Glutamatergic neuron (in vitro differentiated cells): ENCODE data around the gene ALG5. TPM values are rescaled to one million over a fixed set of nuclear protein-coding genes. Genes with fewer than 3 reads are reported as not detected.

Experiments used
- DNase-seq: peaks from one replicate; pipeline ENCODE4 v3.0.0; 2022
- H3K27ac Mint-ChIP-seq: one replicate; pipeline ENCODE4 v1.8.0; 2020; ENCODE audit warnings: mild to moderate bottlenecking, mixed read lengths, inconsistent platforms; ENCODE audit not compliant: unreplicated experiment
- H3K27me3 Mint-ChIP-seq: one replicate; pipeline ENCODE4 v1.8.0; 2020; ENCODE audit warnings: mild to moderate bottlenecking, moderate library complexity, mixed read lengths, inconsistent platforms; ENCODE audit not compliant: unreplicated experiment
- H3K36me3 Mint-ChIP-seq: one replicate; pipeline ENCODE4 v1.8.0; 2020; ENCODE audit warnings: mild to moderate bottlenecking, mixed read lengths, inconsistent platforms; ENCODE audit not compliant: unreplicated experiment
- H3K4me1 Mint-ChIP-seq: one replicate; pipeline ENCODE4 v1.8.0; 2020; ENCODE audit warnings: mild to moderate bottlenecking, low read depth, mixed read lengths, inconsistent platforms; ENCODE audit not compliant: unreplicated experiment
- H3K4me3 Mint-ChIP-seq: one replicate; pipeline ENCODE4 v1.8.0; 2020; ENCODE audit warnings: mild to moderate bottlenecking, mixed read lengths, inconsistent platforms; ENCODE audit not compliant: unreplicated experiment
- H3K9me3 Mint-ChIP-seq: one replicate; pipeline ENCODE4 v1.8.0; 2020; ENCODE audit warnings: mild to moderate bottlenecking, moderate library complexity, mixed read lengths, inconsistent platforms; ENCODE audit not compliant: unreplicated experiment
- CTCF ChIP-seq: fragments of 200-600 bp; sonication (generic); IDR thresholded peaks from one replicate; pipeline ENCODE4 v1.5.0; 2021; ENCODE audit not compliant: partially characterized antibody, unreplicated experiment
- total RNA-seq: library from RNA; stranded (reverse); fragmentation: NEBNext Ultra II Directional; extraction: Animal tissue kit (Norgen Biotek cat#: 25700); gene quantifications from one replicate; pipeline ENCODE4 v1.2.1, GENCODE V29; 2021; ENCODE audit not compliant: unreplicated experiment

The ALG5 gene
- total RNA-seq, 1 donor from 2014 or later = 25.5 TPM

GRCh38 chr13:37023871-37024270, 24.7 kb upstream of the ALG5 start:
- Mint-ChIP-seq H3K36me3 (no peaks in the 10 kb centered on the region), H3K4me3 (no peak overlapping the region), H3K9me3 (no peaks in the 10 kb centered on the region)

GRCh38 chr13:37014609-37015008, 15.5 kb upstream of the ALG5 start:
- H3K36me3 Mint-ChIP-seq = no peaks in the 10 kb centered on the region

More at GRCh38 chr13:37023871-37024270, 24.7 kb upstream of the ALG5 start:
- DNase-seq = no peak
- H3K27me3 Mint-ChIP-seq = no peaks in the 10 kb centered on the region
- no peaks in the 10 kb centered on the region for H3K4me1 Mint-ChIP-seq
- H3K27ac Mint-ChIP-seq = no peak overlapping the region
- TF ChIP-seq CTCF = no peak

DNA sequence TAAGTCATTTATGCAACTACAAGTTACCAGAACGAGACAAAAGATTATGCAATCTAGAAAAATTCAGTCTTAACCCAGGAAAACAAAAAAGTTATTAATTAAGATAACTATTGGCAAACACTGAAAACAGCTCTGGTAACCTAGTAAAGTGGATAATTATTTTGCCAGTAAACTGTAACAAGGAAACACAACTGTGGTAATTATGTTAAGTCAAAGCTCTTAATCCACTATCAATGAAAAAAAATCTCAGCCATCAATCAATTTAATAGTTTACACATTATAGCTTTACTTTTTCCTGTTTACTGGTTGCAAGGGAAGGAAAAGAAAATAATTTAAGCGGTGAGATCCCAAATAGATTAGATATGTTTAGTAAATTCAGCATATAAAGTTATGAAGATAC, 12.6 kb upstream of the ALG5 start:
- Mint-ChIP-seq H3K27ac (no peak overlapping the region), H3K4me1 (no peaks in the 10 kb centered on the region), H3K27me3 (peaks cover 2% of the 10 kb centered on the region), H3K36me3 (no peaks in the 10 kb centered on the region), H3K4me3 (no peak overlapping the region), H3K9me3 (no peaks in the 10 kb centered on the region)
- TF ChIP-seq CTCF = no peak
- no peak for DNase-seq

More at GRCh38 chr13:37014609-37015008, 15.5 kb upstream of the ALG5 start:
- Mint-ChIP-seq H3K9me3 (no peaks in the 10 kb centered on the region), H3K27ac (no peak overlapping the region), H3K4me1 (no peaks in the 10 kb centered on the region), H3K27me3 (peaks cover 2% of the 10 kb centered on the region), H3K4me3 (no peak overlapping the region)
- TF ChIP-seq CTCF = no peak
- DNase-seq = no peak

DNA sequence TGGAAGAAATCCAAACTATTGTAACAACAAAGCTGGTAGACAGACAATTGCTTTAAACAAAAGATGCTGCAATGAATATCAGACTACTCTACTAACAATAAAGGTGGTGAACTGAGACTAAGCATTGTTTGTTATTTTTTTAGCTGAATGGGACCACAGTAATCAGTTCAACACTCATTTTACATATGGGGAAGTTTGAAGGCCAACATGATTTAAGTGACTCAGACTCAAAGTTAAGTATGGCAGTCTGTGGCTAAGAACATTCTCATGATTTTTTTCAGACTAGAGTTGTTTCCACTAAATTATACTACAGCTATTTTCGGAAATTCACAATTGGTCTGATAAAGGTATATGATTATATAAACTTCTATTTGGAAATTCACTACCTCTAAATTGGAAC, 11.9 kb upstream of the ALG5 start:
- H3K9me3 Mint-ChIP-seq = no peaks in the 10 kb centered on the region

DNA sequence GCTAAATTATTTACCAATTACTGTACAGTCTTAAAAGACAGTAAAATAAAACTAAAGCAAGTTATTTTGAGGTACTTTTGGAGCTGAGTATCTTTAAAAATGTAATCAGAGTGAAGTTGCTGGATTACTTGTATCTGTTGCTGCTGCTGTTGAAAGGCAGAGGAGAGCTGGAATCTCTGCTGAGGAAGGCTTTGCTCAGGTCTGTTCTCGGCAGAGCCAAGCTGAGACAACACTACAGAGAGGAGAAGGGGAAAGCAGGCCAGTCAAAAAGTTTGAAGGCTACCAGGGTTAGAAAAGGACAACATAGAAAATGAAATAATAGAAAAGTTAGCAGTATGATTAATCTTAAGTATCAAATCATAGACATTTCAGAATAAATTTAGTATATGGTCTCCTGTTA, 11.3 kb upstream of the ALG5 start:
- no peak overlapping the region for H3K4me3 Mint-ChIP-seq
- no peak for TF ChIP-seq CTCF
- H3K27ac Mint-ChIP-seq = no peak overlapping the region
- H3K9me3 Mint-ChIP-seq = no peaks in the 10 kb centered on the region
- H3K36me3 Mint-ChIP-seq = no peaks in the 10 kb centered on the region
- peaks cover 2% of the 10 kb centered on the region for H3K27me3 Mint-ChIP-seq
- no peaks in the 10 kb centered on the region for H3K4me1 Mint-ChIP-seq
- no peak for DNase-seq

More for the DNA sequence above, 11.9 kb upstream of the ALG5 start:
- Mint-ChIP-seq H3K4me3 (no peak overlapping the region), H3K27me3 (peaks cover 2% of the 10 kb centered on the region), H3K36me3 (no peaks in the 10 kb centered on the region), H3K27ac (no peak overlapping the region), H3K4me1 (no peaks in the 10 kb centered on the region)
- DNase-seq = no peak
- no peak for TF ChIP-seq CTCF
